Measurements from ENCODE around the gene ATP9B. TPM values are rescaled to one million over a fixed set of nuclear protein-coding genes. Genes with fewer than 3 reads are reported as not detected.

Gene ATP9B
- total RNA-seq, 1 experiment from 2014 or later = 20.9 TPM

DNA sequence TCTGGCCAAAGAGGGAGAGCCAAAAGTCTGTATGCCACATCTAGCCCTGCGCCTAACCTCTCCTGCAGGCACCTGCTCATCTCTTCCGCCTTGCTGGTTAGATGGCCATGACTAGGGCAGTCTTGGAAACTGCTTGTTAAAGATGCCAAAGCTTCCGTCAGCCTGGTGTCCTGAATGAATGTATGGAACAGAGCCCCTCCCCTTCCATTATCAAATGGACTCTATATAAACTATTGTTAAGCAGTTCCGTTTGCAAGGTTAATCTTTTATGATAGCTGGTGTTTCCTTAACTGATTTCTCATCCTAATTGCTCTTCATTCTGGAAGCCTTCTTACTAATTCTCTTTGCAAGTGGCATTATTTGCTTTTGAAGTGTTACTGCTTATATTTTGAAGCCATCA, 87.1 kb downstream of the ATP9B start:
- Mint-ChIP-seq H3K36me3 (ENCODE audit: insufficient read depth in 1 of 3, low read depth in 3 of 3) (peaks cover 13 to 25% (median 21%) of the 10 kb centered on the region in 3 experiments), H3K4me1 (no peaks in the 10 kb centered on the region), H3K27ac (no peak overlapping the region), H3K4me3 (no peak overlapping the region), H3K27me3 (ENCODE audit: low read depth) (no peaks in the 10 kb centered on the region), H3K9me3 (peaks cover 0 to 3% of the 10 kb centered on the region in 2 experiments; a peak in 1 of 5 replicates)
- Histone ChIP-seq H2BK5ac (ENCODE audit: insufficient read length, low read length) (no peak overlapping the region), H2BK15ac (ENCODE audit: low read depth, low read length) (no peak overlapping the region), H3K4me2 (ENCODE audit: insufficient read depth, insufficient read length, low read length) (no peak overlapping the region), H2BK20ac (ENCODE audit: low read depth, low read length, poor library complexity, severe bottlenecking) (no peak overlapping the region), H4K20me1 (ENCODE audit: control insufficient read depth, insufficient read depth, insufficient read length) (no peaks in the 10 kb centered on the region), H2AK5ac (ENCODE audit: insufficient read length, low read length) (no peak overlapping the region), H2AFZ (ENCODE audit: low read length) (no peak overlapping the region), H3K27ac (ENCODE audit: insufficient read length, low read depth, low read length) (no peak overlapping the region), H3K23ac (ENCODE audit: insufficient read length, low read depth, low read length) (no peak overlapping the region), H4K91ac (ENCODE audit: insufficient read length, low read depth, low read length) (no peak overlapping the region), H4K5ac (ENCODE audit: insufficient read length, low read depth, low read length) (no peak overlapping the region), H3K9me3 (ENCODE audit: control insufficient read depth, low read depth, low read length) (no peaks in the 10 kb centered on the region), H2BK12ac (ENCODE audit: insufficient read length, low read depth, low read length) (no peak overlapping the region), H3K23me2 (ENCODE audit: insufficient read length, low read depth, low read length, poor library complexity, severe bottlenecking) (no peaks in the 10 kb centered on the region), H3K18ac (ENCODE audit: insufficient read length, low read depth, low read length) (no peak overlapping the region), H2BK120ac (ENCODE audit: low read depth, low read length, poor library complexity, severe bottlenecking) (no peak overlapping the region), H3K79me2 (ENCODE audit: insufficient read depth, low read length) (no peaks in the 10 kb centered on the region), H3K4me1 (ENCODE audit: insufficient read depth, low read length) (no peaks in the 10 kb centered on the region), H3K79me1 (ENCODE audit: insufficient read depth, low read depth, low read length, poor library complexity, severe bottlenecking) (no peaks in the 10 kb centered on the region), H3T11ph (ENCODE audit: low read length) (no peak overlapping the region), H3K4ac (ENCODE audit: low read depth, low read length) (no peak overlapping the region), H3K14ac (ENCODE audit: insufficient read depth, low read length) (no peak overlapping the region), H4K8ac (replicated peaks; ENCODE audit: insufficient read length, low read depth, low read length) (no peak overlapping the region), H3K9ac (ENCODE audit: extremely low read depth, insufficient read length, low read length) (no peak overlapping the region), H3K27me3 (ENCODE audit: insufficient read depth, low read length) (no peaks in the 10 kb centered on the region), H3K56ac (ENCODE audit: insufficient read length, low read depth, low read length) (no peak overlapping the region)
- WGBS (ENCODE audit: extremely low coverage, insufficient read length, low lambda C conversion rate) = no CpG with 5 or more reads among the region's 4 CpGs
- no peak for DNase-seq
- TF ChIP-seq, protein P1, sequence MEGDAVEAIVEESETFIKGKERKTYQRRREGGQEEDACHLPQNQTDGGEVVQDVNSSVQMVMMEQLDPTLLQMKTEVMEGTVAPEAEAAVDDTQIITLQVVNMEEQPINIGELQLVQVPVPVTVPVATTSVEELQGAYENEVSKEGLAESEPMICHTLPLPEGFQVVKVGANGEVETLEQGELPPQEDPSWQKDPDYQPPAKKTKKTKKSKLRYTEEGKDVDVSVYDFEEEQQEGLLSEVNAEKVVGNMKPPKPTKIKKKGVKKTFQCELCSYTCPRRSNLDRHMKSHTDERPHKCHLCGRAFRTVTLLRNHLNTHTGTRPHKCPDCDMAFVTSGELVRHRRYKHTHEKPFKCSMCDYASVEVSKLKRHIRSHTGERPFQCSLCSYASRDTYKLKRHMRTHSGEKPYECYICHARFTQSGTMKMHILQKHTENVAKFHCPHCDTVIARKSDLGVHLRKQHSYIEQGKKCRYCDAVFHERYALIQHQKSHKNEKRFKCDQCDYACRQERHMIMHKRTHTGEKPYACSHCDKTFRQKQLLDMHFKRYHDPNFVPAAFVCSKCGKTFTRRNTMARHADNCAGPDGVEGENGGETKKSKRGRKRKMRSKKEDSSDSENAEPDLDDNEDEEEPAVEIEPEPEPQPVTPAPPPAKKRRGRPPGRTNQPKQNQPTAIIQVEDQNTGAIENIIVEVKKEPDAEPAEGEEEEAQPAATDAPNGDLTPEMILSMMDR (conservative IDR thresholded peaks at IDR 0.05) = no peak
